HTR-8/SVneo (cell line): ENCODE measurements around the gene CARD11.

Experiments used
- DNase-seq: peaks from one replicate; pipeline ENCODE4 v3.0.0; 2011; ENCODE audit warnings: low spot score, mixed read lengths; ENCODE audit not compliant: insufficient read length
- FAIRE-seq: peaks from 2 replicates; lab custom pipeline; 2011; peaks lifted over from hg19 to GRCh38; lab: Jason Lieb, UNC

The CARD11 gene

DNA sequence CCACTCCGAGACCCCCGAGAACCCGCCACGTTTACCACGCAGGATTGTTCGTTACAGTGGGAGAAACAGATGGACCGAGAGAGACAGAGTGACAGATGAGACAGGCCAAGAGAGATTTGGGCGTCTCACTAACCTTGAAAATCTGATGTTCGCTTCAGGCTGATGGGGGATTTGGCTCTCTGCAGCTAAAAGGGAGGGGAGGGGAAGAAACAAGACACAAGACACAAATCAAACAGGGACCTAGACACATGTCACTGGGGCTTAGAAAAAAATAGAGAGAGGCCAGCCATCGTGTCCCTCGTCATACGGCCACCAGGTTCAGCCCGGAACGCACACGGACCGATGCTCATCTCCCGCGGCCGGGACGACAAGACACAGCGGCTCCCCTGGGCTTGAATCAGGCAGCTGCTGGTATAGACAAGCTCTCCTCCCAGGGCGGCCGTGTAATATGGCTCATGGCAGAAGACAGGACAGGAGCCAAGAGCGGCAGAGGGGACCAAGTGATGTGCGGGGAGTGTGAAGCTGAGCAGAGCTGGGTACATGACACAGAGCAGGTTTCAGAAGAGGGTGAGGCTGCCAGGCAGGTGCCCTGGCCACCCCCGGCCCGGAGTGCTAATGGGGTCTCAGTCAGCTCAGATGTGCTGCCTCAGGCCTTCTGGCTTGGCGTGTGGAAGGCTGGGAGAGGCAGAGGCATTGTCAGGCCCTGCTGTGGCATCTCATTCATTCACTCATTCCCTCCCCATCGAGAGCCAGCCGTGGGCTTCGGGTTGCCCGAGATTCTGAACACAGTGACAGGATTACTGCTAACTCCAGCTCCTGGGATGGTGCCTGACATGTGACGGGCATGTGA lies 111.0 kb downstream of the CARD11 start:
- DNase-seq, result no peak
- no peak for FAIRE-seq

DNA sequence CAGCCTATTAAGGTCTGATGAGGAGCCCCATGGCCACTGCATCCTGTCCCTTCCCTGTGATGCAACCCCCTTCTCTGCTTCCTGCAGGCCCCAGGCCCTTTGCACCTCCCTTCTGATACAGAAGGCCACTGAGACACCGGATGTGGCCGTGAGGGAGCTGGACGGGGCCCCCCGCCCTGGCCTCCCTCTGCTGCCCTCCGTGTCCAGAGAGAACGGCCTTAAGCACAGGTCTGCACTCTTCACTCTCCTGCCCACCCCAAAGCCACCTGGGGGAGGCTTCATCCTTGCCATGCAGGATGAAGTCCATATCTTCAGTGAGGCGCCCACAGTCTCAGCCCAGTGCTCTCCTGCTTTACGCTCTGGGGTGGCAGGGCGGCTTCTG lies 112.6 kb downstream of the CARD11 start:
- no peak for DNase-seq
- FAIRE-seq, result no peak

DNA sequence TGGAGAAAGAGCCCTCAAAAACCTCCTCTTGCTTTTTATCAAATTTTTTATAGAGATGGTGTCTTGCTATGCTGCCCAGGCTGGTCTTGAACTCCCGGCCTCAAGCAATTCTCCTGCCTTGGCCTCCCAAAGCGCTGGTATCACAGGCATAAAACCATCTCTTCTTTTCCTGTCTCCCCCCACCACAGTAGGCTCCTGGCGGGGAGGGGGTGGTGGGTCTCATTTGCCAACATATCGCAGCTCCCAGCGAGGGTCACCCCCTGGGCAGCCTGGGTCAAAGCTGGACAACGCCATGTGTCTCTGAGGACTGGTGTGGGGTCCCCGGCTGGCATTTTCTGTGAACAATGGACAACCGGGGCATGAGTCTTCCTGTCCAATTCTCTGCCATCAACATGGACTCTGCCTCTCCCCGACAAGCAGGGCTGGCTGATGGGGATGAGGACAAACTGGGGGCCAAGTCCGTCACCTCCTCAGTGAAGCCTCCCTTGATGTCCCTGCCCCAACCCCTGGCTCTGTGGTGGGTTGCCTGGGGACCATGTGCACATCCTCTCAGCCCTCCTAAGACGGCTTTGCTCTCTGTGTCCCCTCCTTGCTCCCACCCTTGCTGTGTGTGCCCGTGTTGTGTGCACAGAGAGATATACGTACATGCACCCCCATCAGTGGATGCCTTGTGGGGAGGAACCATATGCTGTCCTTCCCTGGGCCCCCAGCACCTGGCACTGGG lies 113.2 kb downstream of the CARD11 start:
- DNase-seq (no peak), FAIRE-seq (no peak)

DNA sequence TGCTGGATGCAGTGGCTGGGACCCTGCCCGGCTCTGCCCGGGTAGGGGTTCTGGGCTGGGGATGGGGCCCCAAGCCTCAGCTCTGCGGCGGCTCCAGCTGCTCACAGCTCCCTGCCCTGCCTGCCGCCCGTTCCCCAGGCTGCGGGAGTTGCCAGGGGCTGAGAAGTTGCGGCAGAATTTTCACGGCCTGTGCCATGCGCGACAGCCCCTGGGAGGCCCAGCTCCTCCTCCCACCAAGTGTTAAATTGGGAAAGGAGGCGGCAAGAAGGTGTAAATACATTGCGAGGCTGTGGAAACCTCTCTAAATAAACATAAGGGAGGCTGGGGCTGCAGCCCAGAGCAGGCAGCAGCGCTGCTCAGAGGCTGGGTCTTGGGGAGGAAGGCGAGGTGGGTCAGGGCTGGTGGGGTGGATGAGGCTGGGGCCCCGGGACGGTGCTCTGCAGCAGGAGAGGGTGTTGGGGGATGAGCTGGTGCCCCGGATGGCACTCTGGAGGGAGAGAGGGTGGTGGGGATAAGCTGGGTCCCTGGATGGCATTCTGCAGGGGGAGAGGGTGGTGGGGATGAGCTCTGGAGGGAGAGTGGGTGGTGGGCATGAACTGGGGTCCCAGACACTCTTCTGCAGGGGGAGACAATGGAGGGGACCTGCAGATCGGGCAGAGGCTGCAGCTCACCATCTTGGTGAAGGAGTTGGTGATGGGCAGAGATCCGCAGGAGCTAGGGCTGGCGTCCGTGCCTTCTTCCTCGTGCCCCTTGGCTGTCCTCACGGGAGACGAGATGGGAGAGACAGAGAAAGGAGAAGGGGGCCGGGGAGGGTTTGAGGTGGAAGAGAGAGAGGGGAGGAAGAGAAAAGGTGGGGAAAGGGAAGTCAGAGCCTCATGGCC lies 114.1 kb downstream of the CARD11 start:
- no peak for FAIRE-seq

DNA sequence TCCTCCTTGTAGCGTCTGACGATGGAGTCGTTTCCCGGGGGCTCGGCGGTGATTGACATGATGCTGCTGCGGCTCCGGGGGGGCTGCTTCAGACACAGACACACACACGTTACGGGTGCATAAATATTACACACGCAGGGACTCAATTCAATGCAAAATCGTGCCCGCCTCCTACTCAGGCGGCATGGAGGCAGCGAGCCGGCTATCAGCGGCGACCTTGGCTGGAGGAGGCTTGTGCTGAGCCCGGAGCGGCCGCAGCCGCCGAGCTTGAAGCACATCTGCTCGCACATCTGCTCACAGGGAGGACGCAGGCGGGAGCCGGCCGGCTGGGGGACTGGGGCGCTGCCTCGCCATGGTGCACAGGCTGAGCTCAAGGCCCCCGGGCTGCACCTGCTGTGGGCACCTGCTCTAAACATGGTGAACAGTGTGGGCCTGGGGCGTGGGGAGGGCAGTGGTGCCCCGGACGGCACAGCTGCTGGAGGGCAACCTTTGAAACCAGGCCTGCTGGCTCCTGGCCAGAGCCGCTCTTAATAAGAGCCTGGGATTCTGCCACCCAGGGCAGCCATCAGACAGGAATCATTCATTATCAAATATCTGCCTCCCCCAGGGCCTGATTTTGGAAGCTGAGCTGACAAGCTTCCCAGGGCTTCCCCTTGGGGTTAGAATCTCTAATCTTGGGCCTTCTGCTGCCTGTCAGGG lies 114.9 kb downstream of the CARD11 start:
- FAIRE-seq (no peak), DNase-seq (no peak)

More for the DNA sequence above, 114.1 kb downstream of the CARD11 start:
- DNase-seq, result no peak

DNA sequence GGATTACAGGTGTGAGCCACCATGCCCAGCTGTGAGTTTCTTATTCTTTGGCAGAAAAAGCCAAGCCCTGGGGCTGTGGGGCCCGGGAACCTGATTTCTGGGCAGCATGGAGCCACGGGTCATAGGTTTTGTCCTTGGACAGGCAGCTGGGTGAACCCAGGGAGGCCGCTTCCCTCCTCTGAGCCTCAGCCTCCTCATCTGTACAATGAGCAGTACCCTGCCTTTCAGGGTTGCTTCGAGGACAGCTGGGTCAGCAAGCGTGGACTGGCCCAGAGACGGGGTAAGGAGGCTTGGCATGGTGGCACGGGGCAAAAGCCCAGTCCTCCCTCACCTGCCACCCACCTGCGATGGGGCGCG lies 115.4 kb downstream of the CARD11 start:
- no peak for FAIRE-seq
- no peak for DNase-seq

DNA sequence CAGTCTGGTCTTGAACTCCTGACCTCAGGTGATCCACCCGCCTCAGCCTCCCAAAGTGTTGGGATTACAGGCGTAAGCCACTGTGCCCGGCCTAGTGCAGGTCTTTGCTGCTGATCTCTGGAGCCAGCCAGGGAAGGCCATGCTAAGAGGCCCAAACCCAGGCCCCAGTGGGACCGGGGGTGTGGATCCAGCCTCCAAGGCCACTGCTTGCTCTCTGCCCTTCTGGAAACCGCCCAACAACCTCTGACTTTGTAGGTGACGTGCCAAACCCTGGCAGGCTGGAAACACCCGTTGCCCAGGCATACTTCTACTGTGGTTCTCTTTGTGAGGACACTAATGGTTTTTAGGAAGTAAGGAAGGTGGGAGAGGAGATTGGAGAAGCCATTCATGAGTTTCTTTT lies 116.1 kb downstream of the CARD11 start:
- DNase-seq, result no peak
- FAIRE-seq, result no peak

DNA sequence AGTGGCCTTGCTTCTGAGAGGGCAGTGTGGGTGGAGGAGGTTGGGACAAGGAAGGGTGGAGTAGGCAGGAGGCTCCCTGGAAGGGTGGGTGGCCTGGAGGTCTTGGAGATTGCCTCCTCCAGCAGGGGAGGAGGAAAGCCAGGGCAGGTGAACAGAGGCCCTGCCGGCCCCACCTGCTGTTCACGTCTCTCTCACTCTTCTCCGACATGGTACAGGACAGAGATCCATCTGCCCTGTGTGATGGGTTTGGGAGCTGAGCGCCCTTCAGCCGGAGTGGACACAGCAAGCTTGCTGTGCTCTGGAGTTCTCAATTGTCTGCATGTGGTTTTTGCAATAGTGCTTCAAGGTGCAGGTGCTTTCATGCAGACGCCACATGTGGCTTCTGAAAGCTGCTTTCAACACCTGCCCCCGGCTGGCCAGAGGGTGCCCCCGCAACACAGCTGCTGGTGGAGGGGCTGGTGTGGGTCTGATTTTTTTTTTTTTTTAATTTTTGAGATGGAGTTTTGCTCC lies 116.7 kb downstream of the CARD11 start:
- FAIRE-seq (no peak), DNase-seq (no peak)

DNA sequence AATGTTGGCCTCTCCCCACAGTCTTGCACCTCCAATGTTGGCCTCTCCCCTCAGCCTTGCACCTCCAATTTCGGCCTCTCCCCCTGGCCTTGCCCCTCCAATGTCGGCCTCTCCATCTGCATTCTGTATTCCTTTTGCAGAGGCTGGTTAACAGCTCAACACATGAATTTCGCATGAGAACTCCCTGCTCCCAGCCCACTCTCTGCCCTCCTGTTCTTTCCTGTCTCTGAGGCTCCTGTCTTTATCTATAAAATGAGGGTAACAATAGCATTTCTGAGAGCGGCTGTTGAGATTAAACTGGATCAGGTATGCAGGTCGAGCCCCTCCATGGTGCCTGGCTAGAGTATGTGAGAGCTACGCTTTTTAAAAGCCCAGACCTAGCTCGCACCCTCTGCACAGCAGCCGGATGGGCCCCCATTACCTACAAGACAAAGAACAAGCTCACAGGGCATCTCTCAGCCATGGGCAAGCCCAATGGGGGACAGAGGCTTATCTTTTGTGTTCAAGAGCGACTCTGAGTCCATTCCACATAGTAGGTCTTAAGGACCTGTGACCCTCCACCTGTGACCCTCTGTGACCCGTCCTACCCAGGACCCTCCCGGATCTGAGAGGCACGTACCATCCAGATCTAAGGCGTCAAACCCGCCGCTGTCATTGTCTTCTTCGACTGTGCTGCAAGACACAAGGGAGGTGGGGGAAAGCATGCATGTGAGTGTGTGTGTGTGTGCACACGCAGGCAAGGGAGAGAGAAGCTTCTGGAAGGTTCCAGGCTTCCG lies 117.4 kb downstream of the CARD11 start:
- FAIRE-seq, result no peak
- DNase-seq, result no peak

DNA sequence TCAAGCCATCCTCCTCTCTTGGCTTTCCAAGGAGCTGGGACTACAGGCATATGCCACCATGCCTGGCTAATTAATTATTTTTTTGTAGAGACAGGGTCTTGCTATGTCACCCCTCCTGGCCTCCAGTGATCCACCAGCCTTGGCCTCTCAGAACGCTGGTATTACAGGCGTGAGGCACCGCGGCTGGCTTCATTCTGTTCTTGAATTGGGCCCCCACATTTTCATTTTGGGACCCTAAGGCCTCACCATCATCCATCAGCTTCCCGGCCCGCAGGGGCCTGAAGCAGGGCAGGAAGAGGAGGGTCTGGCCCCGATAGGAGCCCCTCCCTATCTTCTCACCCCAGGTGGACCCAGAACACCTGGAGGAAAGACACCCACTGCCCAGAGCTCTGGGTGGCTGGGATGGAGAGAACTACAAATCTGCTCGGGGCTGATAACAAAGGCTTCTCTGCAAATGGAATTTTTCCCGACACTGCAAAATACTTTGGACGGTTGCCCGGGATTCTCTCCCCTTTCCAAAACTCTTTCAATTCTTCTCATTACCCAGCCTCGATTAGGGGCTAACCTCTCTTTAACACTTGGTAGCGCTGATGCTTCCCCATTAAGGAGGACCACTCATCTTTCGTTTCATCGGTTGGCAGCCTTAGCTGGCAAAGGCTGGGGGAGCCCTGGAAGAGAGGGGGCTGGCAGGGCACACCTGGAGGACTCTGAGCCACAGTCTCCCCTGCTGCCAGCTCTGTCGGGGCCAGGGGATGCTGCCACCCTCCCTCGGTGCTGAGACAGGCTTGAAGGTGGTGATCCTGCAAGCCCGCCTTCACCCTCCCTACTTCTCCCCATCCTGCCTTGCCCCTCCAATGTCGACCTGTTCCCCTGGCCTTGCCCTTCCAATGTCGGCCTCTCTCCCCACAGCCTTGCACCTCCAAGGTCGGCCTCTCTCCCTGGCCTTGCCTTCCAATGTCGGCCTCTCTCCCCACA lies 118.5 kb downstream of the CARD11 start:
- DNase-seq (no peak), FAIRE-seq (peak; percentile 66)

DNA sequence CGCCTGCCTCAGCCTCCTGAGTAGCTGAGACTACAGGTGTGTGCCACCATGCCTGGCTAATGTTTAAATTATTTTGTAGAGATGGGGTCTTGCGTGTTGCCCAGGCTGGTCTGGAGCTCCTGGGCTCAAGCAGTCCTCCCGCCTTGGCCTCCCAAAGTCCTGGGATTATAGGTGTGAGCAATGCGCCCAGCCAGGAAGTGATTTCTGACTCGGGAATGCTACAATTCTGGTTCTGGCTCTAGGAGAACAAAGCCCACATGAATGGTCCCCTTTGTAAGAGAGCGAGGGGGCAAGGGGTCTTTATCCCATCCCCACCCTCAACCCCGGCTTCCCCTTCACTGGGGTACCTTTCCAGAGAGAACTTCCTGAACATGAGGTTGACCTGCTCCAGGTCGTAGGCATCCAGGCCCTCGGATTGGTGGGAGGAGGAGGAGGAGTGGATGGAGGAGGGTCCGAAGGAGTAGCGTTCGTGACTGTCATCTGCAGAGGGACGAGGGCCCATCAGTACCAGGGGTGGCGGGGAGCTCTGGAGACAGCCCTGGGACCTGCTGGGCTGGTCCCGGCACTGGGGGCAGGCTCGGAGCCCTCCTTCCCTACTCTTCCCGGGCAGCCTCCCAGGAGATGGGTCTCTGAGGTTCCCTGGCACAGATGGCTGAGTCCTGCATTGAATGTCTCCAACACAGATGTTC lies 119.6 kb downstream of the CARD11 start:
- DNase-seq, result no peak
- no peak for FAIRE-seq

DNA sequence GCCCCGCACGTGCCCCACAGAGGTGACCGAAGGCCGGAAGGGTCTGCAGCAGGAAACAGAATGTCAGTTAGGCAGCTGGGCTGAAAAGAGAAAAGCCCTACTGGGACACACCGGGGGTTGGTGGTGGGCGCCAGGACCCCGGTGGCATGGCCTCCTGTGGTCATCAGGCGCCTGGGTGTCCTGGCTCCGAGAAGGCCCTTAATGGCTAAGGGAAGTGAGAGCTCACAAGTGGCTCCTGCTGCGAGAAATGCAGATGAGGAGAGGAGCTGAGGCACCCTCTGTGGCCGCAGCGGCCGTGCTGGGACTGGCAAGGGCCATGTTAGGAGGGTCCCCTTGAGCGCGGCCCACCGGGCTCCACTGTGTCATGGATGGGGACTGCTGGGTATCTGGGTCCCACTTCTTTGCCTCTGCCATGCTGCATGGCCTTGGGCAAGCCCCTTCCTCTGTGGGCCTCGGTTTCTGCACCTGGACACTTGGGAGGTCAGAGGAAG lies 120.3 kb downstream of the CARD11 start:
- no peak for DNase-seq
- no peak for FAIRE-seq

DNA sequence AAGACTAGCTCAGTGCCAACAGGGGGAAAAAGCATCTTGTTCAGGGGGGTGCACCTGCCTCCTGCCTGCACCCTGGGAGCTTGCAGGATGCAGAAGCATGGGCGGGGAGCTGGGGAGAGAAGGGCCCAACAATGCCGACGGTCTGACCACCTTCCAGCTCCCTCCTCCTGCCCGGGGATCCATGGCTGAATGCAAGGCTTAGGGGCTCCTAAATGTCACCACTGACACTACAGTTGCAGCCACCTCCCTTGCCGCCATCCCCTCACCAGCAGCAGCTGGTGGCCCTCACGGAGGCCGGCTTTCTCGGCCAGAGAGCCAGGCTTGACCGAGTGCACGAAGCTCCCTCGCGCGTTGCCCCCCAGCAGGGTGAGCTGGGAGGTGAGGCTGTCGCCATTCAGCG lies 120.8 kb downstream of the CARD11 start:
- no peak for DNase-seq
- FAIRE-seq, result no peak

DNA sequence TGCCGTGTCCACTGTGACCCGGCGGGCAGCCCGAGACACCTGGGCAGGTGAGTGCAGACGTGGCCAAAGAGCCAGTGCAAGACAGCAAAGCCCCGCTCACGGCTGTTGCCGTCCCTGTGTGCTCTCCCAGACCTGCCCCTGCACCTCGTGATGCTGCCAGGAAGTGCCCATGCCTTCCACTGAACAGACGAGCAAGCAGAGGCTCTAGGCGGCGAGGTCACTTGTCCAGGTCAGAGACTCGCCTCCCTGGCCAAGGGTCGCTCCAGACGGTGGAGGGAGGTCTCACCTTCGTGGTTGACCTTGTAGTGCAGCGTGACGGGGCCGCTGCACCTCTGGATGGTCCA lies 121.3 kb downstream of the CARD11 start:
- DNase-seq, result no peak
- FAIRE-seq, result peak; percentile 16

DNA sequence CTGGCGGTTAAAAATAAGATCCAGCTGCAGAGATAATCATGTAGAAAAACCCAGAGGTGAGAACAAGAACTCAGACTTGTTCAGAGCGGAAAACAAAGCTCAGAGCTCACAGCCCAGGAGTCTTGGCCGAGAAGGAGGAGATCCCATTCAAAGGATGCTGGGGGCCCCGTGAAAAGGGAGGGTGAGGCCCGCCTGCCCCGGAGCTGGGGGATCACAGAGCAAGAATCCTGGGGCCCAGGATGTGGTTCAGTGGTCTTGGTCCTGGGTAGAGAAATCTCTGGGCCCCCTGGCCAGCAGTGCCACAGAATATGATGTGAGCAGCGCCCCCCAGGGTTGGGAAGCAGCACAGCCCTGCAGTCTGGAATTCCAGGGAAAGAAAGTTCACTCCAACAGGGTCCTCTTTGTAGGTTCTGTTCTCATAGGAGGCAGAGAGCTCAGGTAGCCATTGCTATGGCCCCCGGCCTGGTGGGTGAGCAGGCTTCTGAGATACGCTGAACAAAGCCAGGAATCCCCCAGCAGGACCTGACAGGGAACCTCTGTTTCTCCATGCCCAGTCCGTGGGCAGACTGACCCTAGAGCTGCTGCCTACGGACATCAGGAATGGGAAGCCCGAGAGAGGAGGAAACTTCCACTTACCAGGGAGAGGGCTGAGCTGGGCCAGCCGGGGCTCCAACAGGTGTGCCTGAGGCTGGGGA lies 121.9 kb downstream of the CARD11 start:
- FAIRE-seq (no peak), DNase-seq (no peak)

DNA sequence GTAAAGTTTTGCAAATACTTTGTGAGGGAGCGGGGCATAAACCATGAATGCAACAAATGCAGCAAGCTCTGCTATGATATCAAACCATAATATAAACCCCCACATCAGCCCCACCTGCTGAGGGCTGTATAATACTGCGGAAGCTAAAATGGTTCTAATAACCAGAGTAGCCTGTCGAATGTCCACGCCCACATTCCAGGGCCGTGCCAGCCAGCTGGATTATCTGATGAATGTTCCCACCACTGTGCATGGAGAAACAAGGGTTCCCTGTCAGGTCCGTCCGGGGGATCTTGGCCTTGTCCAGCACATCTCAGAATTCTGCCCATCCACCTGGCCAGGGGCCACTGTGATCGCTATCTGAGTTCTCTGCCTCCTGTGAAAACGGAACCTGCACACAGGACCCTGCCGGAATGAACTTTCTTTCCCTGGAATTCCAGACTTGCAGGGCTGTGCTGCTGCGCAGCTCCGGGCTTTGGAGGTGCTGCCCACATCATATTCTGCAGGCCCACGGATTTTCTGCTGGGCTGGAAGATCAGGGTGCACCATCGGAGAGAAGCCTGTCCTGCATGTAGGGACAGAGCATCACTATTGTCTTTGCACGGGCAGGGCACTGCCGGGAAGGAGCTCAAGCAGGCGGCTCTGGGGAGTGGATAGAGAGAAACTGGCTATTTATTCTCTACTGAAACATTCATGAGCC lies 122.6 kb downstream of the CARD11 start:
- peak; percentile 50 for DNase-seq
- peak; percentile 9 for FAIRE-seq
